KG1 (cell line): ENCODE data around the gene BICC1.

Source experiments
- DNase-seq: peaks from one replicate; lab custom pipeline; 2025; lab: John Stamatoyannopoulos, UW

The BICC1 gene

DNA sequence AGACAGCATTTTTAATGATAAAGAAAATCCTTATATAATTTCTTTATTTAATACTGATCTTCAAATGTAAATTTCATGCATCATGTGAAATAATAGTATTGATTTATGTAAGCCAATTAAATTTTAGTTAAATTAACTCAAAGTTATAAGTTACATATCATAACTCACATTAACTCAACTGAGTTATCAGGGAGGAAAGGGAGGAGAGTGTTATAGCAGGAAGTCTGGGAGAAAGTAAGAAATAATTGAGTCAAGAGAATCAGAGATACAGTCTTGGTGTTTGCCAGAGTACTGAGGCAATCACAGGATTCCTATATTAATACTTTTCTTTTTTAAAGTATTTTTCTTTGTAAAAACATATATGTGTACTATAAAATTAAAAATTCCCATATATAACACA is 4.0 kb downstream of the BICC1 start:
- no peak for DNase-seq

DNA sequence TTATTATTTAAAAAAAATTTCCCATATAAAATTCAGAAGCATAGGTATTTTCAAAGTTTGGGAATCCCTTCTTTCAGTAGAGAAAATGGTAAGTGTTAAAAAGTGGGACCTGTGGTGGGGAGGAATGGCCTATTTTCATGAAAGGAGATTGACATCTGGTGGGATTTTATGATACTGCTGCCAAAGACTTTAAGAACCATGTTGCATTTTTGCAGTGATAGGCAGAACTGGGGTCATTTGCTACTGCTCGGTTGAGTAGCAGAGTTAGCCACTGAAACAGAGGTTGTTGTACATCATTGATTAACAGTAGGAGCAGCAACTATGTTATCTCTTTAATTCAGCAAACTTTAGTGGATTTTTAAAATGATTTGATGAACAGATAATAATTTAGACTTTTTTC is 4.4 kb downstream of the BICC1 start:
- DNase-seq = no peak

DNA sequence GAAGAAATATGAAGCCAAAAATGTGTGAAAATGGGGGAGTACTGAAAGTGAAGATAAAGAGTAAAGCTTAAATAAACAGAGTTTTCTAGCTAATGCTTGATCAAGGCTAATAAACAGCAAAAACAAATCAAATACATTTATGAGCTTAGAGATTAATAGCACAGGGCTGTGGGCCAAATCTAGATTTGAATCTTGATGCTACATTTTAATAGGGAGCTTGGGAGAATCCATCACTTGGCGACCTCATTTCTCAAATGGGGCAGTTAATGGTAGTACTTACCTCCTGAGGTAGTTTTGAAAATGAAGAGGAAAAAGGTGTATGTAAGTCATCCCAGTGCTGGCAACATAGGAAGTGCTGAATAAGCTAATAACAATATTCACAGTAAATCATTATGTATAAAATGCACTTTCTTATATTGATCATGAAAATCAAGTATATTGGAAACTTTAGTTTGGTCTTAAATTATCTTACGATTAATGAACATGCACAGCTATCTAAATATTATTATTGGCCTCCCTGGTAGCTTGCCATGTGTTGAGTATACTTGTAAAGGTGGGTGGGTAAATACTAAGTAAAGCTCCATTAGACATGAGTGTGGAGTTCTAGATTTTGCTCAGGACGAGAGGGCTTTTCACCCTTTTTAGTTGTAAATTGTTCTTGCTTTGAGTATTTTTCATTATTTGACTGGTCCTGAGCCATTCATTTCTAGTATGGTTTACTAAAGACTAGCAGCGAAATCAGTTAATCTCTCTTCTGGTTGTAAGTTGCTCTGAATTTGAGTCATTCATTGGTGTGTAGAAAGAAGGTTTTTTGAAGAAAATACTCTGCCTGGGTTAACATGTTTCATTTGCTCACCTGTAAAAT is 5.1 kb downstream of the BICC1 start:
- DNase-seq = no peak

DNA sequence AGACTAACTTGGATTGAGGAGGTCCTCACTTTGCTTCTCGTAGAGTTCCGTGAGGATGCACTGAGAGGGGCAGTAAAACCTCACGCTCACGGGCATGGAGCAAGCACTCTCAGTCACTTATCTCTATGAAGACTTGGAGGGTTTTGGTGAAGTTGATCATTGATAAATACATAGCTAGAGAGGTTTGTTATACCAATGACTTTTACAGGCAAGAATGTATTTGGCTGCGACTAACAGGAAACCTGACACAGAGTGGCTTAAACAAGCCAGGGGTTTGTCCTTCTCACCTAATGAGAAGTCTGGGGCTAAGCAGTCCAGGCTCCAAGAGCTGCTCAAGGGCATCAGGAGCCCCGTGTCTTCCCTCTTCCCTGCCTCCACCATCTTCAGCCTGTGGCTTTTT is 6.1 kb downstream of the BICC1 start:
- DNase-seq = no peak

DNA sequence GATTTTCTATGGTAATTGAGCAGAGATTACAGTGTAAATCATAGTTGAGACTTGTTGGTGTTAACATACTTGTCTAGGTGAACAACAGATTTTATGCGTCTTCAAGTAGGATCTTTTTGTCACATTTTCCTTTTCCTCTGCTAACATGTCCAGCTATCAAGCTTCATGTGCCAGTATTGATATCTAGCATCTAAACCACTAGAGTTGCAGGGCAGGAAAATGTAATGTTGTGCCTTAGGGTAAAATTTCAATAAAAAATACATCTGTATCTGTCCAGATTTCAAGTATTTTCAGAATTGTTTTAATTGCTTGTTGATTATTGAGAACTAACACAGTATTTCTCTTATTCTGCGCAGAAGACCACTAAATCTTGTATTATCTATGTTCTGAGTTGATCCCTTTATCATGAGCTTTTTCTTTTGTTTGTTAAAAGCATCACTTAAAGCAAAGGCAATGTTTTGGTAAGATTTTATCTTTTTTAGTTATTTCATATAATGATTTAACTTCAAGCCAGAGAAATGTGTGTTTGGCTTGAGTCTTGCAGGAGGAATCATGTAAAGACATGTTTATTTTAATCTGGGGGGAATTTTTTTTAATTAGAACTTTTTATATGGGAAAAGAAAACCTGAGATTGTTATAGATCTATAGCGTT is 16.5 kb downstream of the BICC1 start:
- no peak for DNase-seq

DNA sequence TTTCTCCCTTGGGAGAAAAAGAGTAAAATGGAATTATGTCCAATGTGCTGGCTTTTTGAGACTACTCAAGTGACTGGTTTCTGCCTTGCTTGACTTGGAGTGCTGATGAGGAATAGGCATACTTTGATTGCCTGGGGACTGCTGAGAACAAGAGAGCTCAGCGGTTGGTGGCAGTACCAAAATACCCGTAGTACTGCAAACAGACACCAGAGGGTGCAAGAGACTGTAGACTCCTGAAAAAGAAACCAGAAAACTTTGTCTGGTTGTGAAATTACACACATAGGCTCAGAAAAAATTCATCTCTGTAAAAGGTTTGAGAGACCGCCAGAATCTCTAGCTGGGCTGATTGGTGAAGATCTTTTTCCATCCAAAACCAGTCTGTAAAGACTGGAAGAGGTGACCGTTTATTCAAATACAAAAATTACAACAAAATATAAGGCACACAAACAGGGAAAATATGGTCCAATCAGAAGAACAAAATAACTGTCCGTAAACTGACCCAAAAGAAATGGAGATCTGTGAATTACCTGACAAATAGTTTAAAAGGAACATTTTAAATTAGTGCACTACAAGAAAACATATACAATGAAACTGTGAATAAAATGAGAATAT is 18.5 kb downstream of the BICC1 start:
- peak; percentile 53 for DNase-seq

DNA sequence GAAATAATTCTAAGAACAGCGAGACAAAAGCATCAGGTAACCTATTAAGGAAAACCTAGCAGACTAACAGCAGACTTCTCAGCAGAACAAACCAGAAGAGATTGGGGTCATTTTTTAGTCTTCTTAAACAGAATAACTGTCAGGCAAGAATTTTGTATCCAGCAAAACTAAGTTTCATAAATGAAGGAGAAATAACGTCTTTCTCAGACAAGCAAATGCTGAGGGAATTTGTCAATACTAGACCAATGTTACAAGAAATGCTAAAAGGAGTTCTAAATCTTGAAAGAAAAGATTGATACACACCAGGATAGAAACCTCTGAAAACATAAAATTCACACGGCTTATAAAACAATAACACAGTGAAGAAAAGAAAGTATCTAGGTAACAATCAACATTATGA is 22.6 kb downstream of the BICC1 start:
- DNase-seq = no peak

DNA sequence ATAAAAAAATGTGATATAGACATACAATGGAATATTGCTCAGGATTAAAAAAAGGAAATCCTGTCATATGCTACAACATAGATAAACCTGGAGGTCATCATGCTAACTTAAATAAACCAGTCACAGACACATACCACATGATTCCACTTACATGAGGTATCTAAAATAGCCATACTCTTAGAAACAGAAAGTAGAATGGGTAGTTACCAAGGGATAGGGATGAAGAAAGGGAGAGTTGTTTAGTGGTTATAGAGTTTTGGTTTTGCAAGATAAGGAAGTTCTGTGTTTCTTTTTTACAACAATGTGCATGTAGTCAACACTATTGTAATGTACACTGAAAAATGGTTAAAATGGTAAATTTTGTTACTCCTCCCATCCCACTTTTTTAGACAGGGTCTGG is 30.5 kb downstream of the BICC1 start:
- DNase-seq = no peak

DNA sequence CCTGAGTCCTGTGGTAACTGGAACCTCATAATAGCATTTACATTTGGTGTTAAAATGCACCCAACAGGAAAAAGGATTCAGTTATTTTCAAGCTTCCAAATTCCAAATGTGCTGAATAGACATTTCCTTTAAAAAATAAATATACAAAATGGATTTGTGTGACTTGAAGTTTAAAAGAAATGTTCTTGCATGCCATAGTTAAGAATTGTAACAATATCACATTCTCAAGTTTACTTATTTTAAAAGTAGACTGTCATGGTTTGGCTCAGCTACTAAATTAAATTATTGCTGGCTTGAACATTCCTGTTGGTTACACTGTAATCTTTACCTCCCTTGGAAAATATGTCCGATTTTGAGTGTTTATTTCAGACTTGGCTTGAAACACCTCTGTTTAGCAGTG is 31.5 kb downstream of the BICC1 start:
- DNase-seq = no peak

DNA sequence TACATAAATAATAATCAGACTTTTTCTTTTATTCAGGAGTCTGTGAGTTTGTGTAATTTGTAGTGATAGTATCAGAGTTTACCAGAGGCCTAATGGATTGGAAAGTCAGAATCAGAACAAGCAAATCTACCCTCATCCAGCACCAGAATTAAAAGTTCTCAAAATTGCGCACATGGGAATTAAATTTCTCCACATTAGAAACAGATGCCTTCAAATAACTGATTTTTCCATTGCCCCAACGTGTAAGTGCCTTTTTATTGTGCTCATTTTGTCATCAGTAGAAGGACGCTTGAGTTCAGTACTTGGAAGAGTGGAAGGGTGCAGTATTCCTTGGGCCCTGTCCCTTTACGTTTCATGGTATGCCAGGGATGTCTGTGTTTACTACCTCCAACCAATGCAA is 32.8 kb downstream of the BICC1 start:
- no peak for DNase-seq

DNA sequence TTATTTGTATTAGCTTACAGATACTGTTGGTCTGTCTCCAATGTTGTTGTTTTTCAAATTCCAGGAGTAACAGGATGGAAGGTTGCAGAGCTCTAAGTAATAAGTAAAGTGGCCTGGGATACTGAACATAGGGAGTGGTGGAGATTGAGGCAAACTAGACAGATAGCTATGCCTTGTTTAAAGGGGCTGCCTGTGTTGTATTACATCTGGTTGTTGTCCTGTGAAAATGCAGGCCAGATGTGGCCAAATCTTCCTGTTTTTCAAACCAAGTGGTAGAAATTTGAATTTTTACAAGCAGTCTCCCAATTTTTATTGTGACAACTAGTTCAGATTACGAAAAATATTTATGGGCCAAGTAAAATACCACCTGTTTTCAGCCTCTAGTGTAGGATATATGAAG is 33.5 kb downstream of the BICC1 start:
- no peak for DNase-seq

DNA sequence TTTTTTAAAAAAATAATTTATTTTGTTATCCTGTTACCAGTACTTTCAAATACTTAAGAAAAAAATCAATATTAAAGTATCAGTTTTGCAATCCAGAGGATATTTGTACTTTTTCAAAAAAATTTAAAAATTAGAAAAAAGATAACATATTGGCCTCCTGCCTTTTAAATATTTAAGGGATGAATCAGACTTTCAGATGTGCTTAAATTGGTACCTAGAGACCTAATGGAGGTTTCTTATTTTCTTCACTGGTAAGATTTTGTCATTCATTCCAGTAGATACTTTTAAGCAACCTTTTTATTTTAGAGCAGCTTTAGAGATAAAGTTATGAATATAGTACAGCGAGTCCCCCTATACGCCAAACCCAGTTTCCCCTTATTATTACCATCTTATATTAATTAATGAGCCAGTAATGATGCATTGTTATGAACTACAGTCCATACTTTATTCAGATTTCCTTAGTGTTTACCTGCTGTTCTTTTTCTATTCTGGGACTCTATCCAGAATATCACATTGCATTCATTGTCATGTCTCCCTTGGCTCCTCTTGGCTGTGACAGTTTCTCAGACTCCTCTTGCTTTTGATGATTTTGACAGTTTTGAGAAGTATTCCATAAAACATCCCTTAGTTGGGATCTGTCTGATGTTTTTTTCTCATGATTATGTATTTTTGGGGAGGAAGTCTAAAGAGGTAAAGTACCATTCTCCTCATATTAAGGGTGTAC is 34.2 kb downstream of the BICC1 start:
- DNase-seq = no peak

DNA sequence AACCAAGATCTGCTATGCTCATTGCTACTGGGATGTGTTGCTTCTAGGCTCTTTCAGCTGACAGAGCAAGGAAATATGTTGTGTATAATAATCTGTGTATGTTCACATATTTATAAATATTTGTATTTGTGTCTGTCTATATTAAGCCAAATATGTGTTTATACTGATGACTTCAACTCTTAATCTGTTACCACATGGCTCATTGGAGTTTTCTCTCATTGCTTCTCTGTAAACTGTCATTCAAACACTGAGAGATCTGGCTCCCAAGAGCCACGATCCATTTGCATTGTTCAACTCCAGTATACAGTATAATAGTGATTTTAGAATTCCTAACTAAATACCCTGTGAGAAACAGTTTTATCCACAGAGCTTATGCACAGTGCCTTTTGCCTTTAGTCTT is 35.3 kb downstream of the BICC1 start:
- no peak for DNase-seq

DNA sequence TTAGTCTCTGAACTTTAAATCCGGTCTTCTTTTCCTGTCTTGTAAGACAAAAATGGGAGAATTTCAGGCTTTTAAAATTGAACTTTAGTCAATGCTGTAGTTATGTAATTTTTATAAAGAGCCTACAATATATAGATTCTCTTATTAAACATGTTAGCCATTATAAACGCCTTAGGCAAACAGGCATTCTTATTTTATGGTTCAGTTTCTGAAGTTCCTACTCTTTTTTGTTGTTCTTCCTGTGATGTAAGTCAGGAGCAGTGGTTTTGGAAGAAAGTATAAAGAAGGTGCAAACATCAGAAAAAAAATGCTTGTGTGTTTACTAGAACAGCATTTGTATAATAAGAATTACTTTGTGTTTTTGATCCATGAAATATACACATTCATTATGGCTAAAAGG is 41.6 kb downstream of the BICC1 start:
- DNase-seq = no peak

DNA sequence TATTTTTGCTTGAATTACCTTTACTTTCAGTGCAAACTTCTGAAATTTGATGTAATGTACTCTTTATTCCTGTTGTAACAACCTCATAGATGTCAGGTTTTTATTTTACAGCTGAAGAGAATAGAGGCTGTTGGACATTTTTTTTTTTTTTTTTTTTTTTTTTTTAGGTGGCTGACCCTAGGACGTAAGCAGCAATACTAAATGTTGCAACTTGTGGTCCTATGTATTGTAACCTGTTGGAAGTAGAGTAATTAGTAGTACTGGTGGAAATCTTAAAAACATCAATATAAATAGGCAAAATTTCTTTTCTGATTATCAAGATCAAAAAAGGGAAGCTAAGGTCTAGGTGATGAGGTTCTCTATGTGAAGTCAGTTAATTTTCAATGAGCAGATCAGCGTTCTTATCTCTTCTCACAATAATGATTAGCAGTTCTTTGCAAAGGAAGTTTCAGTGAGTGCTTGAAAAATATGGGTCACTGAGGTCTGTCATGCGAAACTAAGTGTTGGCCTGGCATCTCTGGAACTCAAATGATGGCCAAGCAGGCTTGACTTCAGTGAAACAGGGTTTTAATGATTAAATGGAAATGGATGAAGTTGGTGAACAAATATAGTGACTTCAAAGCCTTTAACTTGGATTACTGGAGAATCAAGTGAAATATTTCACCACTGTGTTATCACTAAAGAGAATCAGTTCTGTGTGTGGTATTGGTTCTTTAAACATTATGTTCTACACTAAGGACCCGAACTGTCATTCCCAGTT is 42.7 kb downstream of the BICC1 start:
- DNase-seq = no peak

DNA sequence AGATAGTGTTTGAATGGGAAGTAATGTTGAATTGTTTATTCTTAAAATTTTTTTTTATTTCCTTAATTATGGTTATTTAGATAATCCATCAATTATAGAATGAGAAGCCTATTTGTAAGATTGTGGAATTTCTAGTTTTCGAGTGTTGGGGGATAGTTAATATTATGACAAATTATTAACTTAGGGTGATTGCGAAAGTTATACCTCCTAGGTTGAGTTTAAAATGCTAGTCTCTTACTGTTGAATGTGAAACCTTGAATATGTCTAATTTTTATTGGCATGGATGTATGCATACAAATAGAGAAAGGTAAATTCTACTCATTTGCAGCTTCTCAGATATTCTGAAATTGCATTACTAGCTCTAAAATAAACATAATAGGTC is 43.2 kb downstream of the BICC1 start:
- DNase-seq = no peak

DNA sequence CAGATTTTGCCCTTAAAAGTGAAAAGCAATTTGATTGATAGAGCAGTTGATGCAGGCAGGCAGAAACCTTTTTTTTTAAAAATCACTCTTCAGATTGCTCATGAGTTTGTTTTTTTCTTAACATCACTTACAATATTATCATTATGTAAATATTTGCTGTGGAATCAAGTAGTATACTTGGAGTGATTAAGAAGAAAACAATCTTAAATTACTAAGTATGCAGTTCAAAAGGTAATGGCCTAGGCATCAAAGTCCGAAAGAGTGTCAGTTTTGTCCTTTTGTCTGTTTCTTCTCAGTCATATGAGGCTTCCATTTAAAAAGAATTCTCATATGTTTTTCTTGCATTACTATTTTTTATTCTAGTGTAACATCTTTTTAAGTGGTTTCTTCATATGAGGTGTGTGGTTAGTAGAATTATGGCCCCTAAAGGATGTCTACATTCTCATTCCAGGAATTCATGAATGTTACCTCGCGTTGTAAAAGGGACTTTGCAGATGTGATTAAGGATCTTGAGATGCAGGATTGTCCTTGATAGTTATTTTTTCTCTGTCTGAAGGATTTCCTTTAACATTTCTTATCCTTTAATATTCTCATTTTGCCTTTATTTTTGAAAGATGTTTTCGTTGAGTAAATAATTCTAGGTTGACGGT is 44.0 kb downstream of the BICC1 start:
- no peak for DNase-seq

DNA sequence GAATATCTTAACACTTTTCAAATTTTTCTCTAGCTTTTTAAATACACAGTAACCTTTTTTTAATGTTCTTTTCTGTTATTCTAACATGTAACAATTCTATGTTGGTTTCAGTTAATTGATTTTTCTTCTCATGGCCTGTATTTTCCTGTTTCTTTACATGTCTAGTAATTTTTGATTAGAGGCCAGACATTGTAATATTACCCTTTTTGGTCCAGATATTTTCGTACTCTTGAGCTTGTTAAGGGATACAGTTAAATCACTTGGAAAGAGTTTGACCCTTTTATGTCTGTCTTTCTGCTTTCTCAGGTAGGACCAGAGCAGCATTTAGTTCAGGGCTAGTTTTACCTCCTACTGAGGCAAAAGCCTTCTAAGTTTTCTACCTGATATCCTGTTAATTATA is 45.0 kb downstream of the BICC1 start:
- no peak for DNase-seq

DNA sequence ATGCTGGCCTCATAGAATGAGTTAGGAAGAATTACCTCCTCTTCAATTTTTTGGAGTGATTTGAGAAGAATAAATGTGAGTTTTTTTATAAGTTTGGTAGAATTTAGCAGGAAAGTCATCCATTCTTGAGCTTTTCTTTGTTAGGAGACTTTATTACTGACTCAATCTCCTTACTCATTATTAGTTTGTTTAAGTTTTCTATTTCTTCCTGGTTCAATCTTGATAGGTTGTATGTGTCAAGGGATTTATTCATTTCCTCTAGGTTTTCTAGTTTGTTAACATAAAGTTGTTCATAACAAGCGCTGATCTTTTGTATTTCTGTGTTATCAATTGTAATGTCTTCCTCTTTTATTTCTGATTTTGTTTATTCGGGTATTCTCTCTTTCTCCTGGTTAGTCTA is 47.4 kb downstream of the BICC1 start:
- no peak for DNase-seq

DNA sequence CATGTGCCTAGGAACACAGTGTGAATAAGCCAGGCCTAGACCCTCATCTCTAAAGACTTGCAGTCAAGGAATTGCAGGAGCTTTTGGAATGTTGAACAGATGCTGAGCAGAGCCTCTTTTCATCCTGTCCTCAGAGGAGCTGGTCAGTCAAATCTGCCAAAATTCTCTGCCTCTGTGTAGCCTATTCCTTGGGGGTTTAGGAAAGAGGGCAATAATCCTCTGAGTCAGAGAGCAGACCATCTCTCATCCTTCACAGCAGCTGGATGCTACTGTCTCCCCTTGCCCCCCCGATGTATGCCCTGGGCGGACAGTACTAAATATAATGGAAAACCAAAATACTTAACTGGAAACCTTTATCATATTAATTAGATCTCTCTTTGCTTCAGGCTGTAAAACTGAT is 52.6 kb downstream of the BICC1 start:
- no peak for DNase-seq

DNA sequence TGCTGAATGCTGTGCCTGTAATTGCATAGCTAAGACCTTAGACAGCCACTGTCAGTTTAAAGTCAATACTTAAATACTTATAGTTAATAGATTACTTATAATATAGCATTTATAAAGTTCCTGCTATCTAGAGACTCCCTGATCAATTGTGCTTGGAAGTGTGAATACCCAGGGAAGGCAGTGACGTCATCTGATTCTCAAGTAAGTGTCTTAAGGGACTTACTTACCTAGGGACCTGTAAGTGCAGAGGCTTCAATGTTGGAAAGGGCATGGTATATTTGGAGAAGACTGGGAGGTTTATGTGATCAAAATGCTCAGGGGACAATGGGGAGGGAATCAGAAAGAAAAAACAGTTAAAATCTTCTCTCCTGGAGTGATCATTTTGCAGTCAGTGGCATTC is 55.0 kb downstream of the BICC1 start:
- DNase-seq = no peak
